NCI-H146 treated with DMSO at 0.1 percent for 48 hours (cell line): ENCODE measurements around the gene EVI5L.

Source experiments
- DNase-seq: peaks from one replicate; lab custom pipeline; 2025; ENCODE audit not compliant: unreplicated experiment; lab: John Stamatoyannopoulos, UW

EVI5L gene

DNA sequence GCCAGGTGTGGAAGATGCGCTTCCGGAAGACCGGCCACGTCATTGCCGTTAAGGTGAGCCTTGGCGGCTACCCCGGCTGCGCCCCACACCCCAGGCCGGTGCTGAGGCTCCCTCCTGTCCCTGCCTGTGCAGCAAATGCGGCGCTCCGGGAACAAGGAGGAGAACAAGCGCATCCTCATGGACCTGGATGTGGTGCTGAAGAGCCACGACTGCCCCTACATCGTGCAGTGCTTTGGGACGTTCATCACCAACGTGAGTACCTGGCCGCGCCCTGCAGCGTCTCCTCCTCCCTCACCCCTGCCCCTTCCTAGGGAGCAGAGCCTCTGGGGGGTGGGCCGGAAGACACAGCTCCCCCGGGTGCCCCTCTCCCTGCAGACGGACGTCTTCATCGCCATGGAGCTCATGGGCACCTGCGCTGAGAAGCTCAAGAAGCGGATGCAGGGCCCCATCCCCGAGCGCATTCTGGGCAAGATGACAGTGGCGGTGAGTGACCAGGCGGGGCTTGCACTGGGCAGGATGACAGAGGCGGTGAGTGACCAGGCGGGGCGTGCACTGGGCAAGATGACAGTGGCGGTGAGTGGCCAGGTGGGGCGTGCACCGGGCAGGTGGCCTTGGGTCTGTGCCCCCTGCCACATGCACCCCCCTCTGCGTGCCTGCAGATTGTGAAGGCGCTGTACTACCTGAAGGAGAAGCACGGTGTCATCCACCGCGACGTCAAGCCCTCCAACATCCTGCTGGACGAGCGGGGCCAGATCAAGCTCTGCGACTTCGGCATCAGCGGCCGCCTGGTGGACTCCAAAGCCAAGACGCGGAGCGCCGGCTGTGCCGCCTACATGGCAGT is 80.5 kb downstream of the EVI5L start:
- no peak for DNase-seq

DNA sequence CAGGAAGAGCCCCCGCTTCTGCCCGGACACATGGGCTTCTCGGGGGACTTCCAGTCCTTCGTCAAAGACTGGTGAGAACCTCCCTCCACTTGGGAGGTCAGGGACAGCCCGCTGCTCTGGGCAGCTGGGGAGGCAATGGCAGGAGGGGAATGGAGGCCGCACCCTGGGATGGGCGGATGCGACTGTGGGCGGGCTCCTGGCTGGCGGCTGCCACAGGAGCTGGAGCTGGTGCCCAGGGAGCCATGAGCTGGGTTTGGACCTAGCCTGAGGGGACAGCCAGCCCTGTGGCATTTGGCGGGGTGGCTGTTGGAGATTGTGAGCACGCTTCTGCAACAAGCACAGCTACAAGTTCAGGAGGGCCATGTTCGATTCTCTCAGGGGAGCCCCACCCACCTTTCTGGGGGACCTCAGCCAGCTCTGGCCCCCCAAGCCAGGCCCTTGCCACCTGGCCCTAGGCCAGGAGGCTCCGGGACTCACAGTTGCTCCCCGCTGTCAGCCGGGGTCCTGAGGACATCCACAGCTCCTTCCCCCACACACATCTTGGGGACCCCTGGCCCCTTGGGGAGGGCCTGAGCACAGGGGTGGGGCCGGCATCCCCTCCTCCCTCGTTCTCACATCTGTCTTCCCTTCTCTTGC is 81.6 kb downstream of the EVI5L start:
- DNase-seq, result no peak

DNA sequence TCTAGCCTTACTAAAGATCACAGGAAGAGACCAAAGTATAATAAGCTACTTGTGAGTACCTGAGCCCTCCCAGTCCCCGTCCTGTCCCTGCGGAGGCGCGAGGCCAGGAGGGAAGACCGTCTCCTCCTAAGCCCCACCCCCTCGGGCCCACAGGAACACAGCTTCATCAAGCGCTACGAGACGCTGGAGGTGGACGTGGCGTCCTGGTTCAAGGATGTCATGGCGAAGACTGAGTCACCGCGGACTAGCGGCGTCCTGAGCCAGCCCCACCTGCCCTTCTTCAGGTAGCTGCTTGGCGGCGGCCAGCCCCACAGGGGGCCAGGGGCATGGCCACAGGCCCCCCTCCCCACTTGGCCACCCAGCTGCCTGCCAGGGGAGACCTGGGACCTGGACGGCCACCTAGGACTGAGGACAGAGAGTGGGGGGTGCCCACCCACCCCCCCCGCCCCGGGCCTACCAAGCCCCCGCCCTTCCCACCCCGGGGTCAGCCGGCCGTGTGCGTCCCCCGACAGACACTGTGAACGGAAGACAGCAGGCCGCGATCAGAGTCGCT is 82.2 kb downstream of the EVI5L start:
- DNase-seq, result no peak

DNA sequence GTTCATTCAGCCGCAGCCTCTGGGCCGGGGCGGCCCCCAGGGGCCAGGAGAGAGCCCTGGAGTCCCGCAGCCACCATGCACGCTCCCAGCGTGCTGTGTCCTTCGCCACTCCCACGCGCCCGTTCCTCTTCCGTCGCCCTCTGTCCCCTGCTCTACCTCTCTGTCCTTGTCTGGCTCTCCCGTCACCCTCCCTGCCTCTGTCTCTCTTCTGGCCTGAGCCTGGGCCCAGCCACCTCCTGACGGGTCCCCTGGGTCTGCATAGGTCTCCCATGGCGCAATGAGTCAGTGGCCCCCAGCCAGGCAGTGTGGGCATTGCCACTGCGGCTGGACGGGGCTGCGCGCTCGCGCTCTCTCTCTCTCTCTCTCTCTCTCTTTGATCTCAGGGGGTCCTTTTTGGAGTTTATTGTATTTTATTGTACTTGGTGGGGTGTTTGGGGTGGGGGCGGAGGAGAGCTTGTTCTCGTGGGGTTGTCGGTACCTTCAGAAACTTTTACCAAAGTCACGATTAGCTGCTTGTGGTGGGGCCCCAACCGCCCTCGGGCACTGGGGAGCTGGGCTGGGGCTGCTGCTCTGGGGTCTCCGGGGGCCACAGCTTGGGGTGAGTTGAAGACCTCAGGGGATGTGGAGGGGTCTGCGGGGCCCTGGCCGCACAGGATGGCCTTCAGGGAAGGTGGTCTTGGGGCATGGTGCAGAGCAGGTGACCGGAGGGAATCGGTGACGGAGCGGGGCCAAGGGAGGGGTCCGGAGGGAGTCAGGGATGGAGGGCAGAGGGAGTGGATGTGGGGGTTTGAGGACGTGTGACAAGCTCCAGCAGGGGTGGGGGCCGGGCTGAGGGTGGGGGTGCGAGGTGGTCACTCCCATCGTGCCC is 82.9 kb downstream of the EVI5L start:
- no peak for DNase-seq

DNA sequence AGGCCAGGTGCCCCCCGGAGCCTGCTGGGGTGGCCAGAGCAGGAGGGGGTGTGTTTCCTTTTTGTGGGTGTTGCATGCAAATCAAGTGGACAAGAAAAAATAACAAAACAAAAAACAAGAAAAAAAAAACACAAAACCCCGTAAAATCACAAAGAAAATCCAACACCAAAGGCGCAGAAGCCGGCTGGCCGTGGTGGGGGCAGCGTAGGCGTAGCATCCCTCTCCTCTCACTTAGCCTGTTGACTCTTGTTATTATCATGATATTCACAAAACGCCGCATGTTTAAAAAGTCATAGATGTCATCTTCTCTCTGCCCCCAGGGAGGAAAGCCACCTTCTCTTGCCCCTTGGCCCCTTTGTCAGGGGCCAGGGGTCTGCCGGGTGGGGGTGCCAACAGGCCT is 83.6 kb downstream of the EVI5L start:
- no peak for DNase-seq

DNA sequence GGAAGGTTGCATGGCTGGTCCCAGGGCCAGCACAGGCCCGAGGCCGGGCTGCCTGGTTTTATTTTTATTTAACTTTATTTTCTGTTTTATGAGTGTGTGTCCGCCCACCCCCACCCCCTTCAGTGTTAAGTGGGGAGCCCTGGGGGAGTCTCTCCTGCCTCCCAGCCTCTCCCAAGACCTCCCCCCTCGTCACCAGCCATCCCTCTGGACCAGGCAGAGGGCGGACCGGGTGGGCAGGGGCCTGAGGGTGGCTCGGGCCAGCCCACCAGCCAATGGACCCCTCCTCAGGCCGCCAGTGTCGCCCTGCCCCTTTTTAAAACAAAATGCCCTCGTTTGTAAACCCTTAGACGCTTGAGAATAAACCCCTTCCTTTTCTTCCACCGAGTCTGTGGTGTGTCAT is 84.1 kb downstream of the EVI5L start:
- no peak for DNase-seq
